H1 (cell line): Measurements from ENCODE around the gene NEGR1. TPM values are rescaled to one million over a fixed set of nuclear protein-coding genes. Genes with fewer than 3 reads are reported as not detected.

Experiments
- CTCF ChIA-PET: fragments of 300-600 bp; sonication (Branson Sonifier 250); formaldehyde crosslinking; loops from one replicate; lab custom pipeline; 2021; ENCODE audit not compliant: partially characterized antibody; lab: Charles Lee
- POLR2A ChIA-PET: fragments of 300-600 bp; sonication (Branson Sonifier 250); formaldehyde crosslinking; loops from one replicate; lab custom pipeline; 2021; ENCODE audit warnings: inconsistent platforms; ENCODE audit not compliant: partially characterized antibody; lab: Charles Lee
- DNase-seq, 2 experiments: peaks; one replicate each; pipeline versions ENCODE4 v3.0.0 to v3.0.0-alpha.2; 2010 to 2022; ENCODE audit warnings: low spot score in 2 of 2, low read depth in 1 of 2, mixed read lengths in 1 of 2
- FAIRE-seq: peaks from 2 replicates; lab custom pipeline; 2011; peaks lifted over from hg19 to GRCh38; lab: Jason Lieb, UNC
- H2AFZ ChIP-seq: 2 replicates; pipeline ENCODE4 v1.8.1; 2012; ENCODE audit warnings: low read length, inconsistent platforms
- H2AK5ac ChIP-seq: 2 replicates; pipeline ENCODE4 v1.6.1; 2013; ENCODE audit warnings: low read depth, low read length
- H2BK120ac ChIP-seq: replicated peaks from 2 replicates; pipeline ENCODE3; 2013; ENCODE audit warnings: low read depth, low read length, inconsistent platforms
- H2BK12ac ChIP-seq: 2 replicates; pipeline ENCODE4 v1.6.1; 2013; ENCODE audit warnings: low read depth, low read length
- H2BK15ac ChIP-seq: 2 replicates; pipeline ENCODE4 v1.6.1; 2013; ENCODE audit warnings: low read length
- H2BK20ac ChIP-seq: 2 replicates; pipeline ENCODE4 v1.6.1; 2013; ENCODE audit warnings: low read length
- H2BK5ac ChIP-seq: 2 replicates; pipeline ENCODE4 v1.6.1; 2013; ENCODE audit warnings: low read depth, low read length
- H3K14ac ChIP-seq: 2 replicates; pipeline ENCODE4 v1.6.1; 2013; ENCODE audit warnings: inconsistent platforms; ENCODE audit not compliant: insufficient read length
- H3K18ac ChIP-seq: 2 replicates; pipeline ENCODE4 v1.6.1; 2013; ENCODE audit warnings: low read length; ENCODE audit errors: extremely low read depth
- H3K23ac ChIP-seq: 2 replicates; pipeline ENCODE4 v1.6.1; 2013; ENCODE audit warnings: inconsistent platforms; ENCODE audit not compliant: insufficient read length
- H3K23me2 ChIP-seq: 2 replicates; pipeline ENCODE4 v1.6.1; 2013; ENCODE audit warnings: low read depth, low read length
- H3K27ac ChIP-seq: 2 replicates; pipeline ENCODE4 v1.6.1; 2011; ENCODE audit warnings: low read depth, low read length, inconsistent platforms
- H3K27me3 ChIP-seq, 4 experiments: replicated peaks in 1 of 4; 1 replicate in 1 of 4; 2 replicates in 3 of 4; pipeline versions ENCODE4 v1.6.1 to v1.8.1; 2011 to 2013; ENCODE audit warnings: low read length in 3 of 4, mild to moderate bottlenecking in 3 of 4, inconsistent platforms in 2 of 4, mixed read lengths in 2 of 4, moderate library complexity in 1 of 4; ENCODE audit not compliant: control insufficient read depth in 3 of 4, insufficient read depth in 3 of 4; ENCODE audit errors: extremely low read depth in 1 of 4
- H3K36me3 ChIP-seq, 4 experiments: 2 replicates each; pipeline versions ENCODE4 v1.6.1 to v1.8.1; 2011 to 2013; ENCODE audit warnings: mild to moderate bottlenecking in 4 of 4, low read length in 3 of 4, moderate library complexity in 2 of 4, control low read depth in 1 of 4, inconsistent platforms in 1 of 4; ENCODE audit not compliant: insufficient read depth in 4 of 4, control insufficient read depth in 2 of 4
- H3K4ac ChIP-seq: replicated peaks from 2 replicates; pipeline ENCODE3; 2013; ENCODE audit warnings: low read length, low read depth, mixed read lengths, inconsistent platforms; ENCODE audit not compliant: insufficient read length
- H3K4me1 ChIP-seq, 4 experiments: replicated peaks in 1 of 4; 1 replicate in 1 of 4; 2 replicates in 3 of 4; pipeline versions ENCODE4 v1.6.1 to v1.8.1; 2011 to 2013; ENCODE audit warnings: low read length in 3 of 4, inconsistent platforms in 2 of 4, mixed read lengths in 1 of 4; ENCODE audit not compliant: insufficient read depth in 4 of 4, control insufficient read depth in 3 of 4
- H3K4me2 ChIP-seq, 2 experiments: 2 replicates each; pipeline versions ENCODE4 v1.6.1 to v1.8.1; 2011 to 2013; ENCODE audit warnings: low read depth in 2 of 2, low read length in 2 of 2, control low read depth in 1 of 2, inconsistent platforms in 1 of 2, mild to moderate bottlenecking in 1 of 2; ENCODE audit not compliant: insufficient read depth in 1 of 2
- H3K4me3 ChIP-seq, 4 experiments: fragments of 200-600, 300-600 bp in 1 of 4; sonication (generic), shearing (Covaris generic), sonication (Bioruptor Twin) in 1 of 4; 2 replicates each; pipeline versions ENCODE4 v1.5.1 to v1.8.1; 2011 to 2016; ENCODE audit warnings: low read length in 4 of 4, low read depth in 3 of 4, control low read depth in 2 of 4, inconsistent platforms in 2 of 4, mild to moderate bottlenecking in 2 of 4, mixed read lengths in 1 of 4, moderate library complexity in 1 of 4; ENCODE audit not compliant: insufficient read depth in 2 of 4; ENCODE audit errors: extremely low read depth in 1 of 4
- H3K56ac ChIP-seq: replicated peaks from 2 replicates; pipeline ENCODE3; 2013; ENCODE audit warnings: low read depth, mild to moderate bottlenecking, mixed read lengths, low read length, inconsistent platforms; ENCODE audit not compliant: insufficient read length
- H3K79me1 ChIP-seq: 2 replicates; pipeline ENCODE4 v1.6.1; 2013; ENCODE audit warnings: low read depth, low read length, control low read depth
- H3K79me2 ChIP-seq, 2 experiments: 2 replicates each; pipeline versions ENCODE4 v1.6.1 to v1.8.1; 2012 to 2013; ENCODE audit warnings: low read length in 2 of 2, mild to moderate bottlenecking in 2 of 2, inconsistent platforms in 1 of 2; ENCODE audit not compliant: insufficient read depth in 2 of 2, control insufficient read depth in 1 of 2
- H3K9ac ChIP-seq, 4 experiments: replicated peaks in 1 of 4; 1 replicate in 1 of 4; 2 replicates in 3 of 4; pipeline versions ENCODE4 v1.6.1 to v1.8.1; 2011 to 2013; ENCODE audit warnings: low read depth in 3 of 4, low read length in 3 of 4, control low read depth in 2 of 4, mild to moderate bottlenecking in 2 of 4, moderate library complexity in 2 of 4, inconsistent platforms in 1 of 4; ENCODE audit errors: extremely low read depth in 1 of 4
- H3K9me3 ChIP-seq, 2 experiments: 2 replicates each; pipeline versions ENCODE4 v1.6.1 to v1.8.1; 2012 to 2013; ENCODE audit warnings: mild to moderate bottlenecking in 2 of 2, moderate library complexity in 2 of 2, control low read depth in 1 of 2, inconsistent platforms in 1 of 2, low read depth in 1 of 2, low read length in 1 of 2, mixed read lengths in 1 of 2; ENCODE audit not compliant: insufficient read depth in 2 of 2
- H4K20me1 ChIP-seq, 2 experiments: replicated peaks in 1 of 2; 2 replicates each; pipeline versions ENCODE3 to v1.8.1; 2011 to 2013; ENCODE audit warnings: inconsistent platforms in 2 of 2, low read length in 2 of 2, mild to moderate bottlenecking in 1 of 2; ENCODE audit not compliant: insufficient read depth in 2 of 2, control insufficient read depth in 1 of 2
- H4K5ac ChIP-seq: 2 replicates; pipeline ENCODE4 v1.6.1; 2013; ENCODE audit warnings: low read length, low read depth, mixed read lengths, inconsistent platforms; ENCODE audit not compliant: insufficient read length
- H4K8ac ChIP-seq: 2 replicates; pipeline ENCODE4 v1.8.0; 2013; ENCODE audit warnings: mild to moderate bottlenecking, moderate library complexity, low read length, inconsistent platforms; ENCODE audit not compliant: insufficient read depth; ENCODE audit errors: extremely low read depth
- H4K91ac ChIP-seq: replicated peaks from 2 replicates; pipeline ENCODE3; 2013; ENCODE audit warnings: low read length, mixed read lengths, inconsistent platforms; ENCODE audit not compliant: insufficient read length
- CHD2 ChIP-seq: IDR thresholded peaks from 2 replicates; pipeline ENCODE4 v1.6.1; 2012; ENCODE audit warnings: low read length, improper control_type of control experiment
- KDM5A ChIP-seq: fragments of 200-600 bp; IDR thresholded peaks from 2 replicates; pipeline ENCODE4 v1.7.1; 2012; ENCODE audit warnings: mild to moderate bottlenecking, low read length, inconsistent platforms, mixed read lengths
- RFX5 ChIP-seq: IDR thresholded peaks from 2 replicates; pipeline ENCODE4 v1.6.1; 2011; ENCODE audit warnings: low read depth, low read length, improper control_type of control experiment, borderline replicate concordance
- USF2 ChIP-seq: IDR thresholded peaks from 2 replicates; pipeline ENCODE4 v1.6.1; 2011; ENCODE audit warnings: low read length, improper control_type of control experiment
- WGBS, 2 experiments: shearing (Covaris generic) in 1 of 2; methylation state at CpG; one replicate each; pipeline versions ENCODE4 v1.1.6 to v1.1.7; 2013 to 2015; ENCODE audit warnings: low lambda C conversion rate in 2 of 2, mixed read lengths in 2 of 2, inconsistent platforms in 1 of 2, low coverage in 1 of 2, missing lambda C conversion rate in 1 of 2; ENCODE audit not compliant: insufficient replicate concordance in 2 of 2, insufficient coverage in 1 of 2, insufficient read length in 1 of 2; ENCODE audit errors: extremely low coverage in 1 of 2, missing lambda C conversion rate in 1 of 2; 5-methylcytosine and 5-hydroxymethylcytosine counted together
- polyA plus RNA-seq, 7 experiments: library from polyadenylated mRNA; depleted of rRNA in 3 of 7; stranded (reverse) in 5 of 7; unstranded in 2 of 7; fragments of >200 nt in 5 of 7; fragments of 200-250 nt in 2 of 7; gene quantifications; 1 replicate in 5 of 7; 2 replicates in 1 of 7; 4 replicates in 1 of 7; pipeline versions ENCODE4 v1.2.1 to v1.2.3, GENCODE V29; 2011 to 2013; ENCODE audit warnings: missing spikeins in 2 of 7, mixed read lengths in 2 of 7
- total RNA-seq: library from RNA; stranded (reverse); fragmentation: NEBNext Ultra II Directional; extraction: Animal tissue kit (Norgen Biotek cat#: 25700); gene quantifications from 2 replicates; pipeline ENCODE4 v1.2.1, GENCODE V29; 2021

The NEGR1 gene
- total and polyA plus RNA-seq, 2 of the 8 experiments (the other 6 are each of a cell fraction or from before 2014, with no cell fraction given): 0.71 to 1.3 TPM

GRCh38 chr1:71645015-71645414 lies 637.3 kb downstream of the NEGR1 start:
- H2BK20ac ChIP-seq: no peak overlapping the region
- no peaks in the 10 kb centered on the region for H3K9me3 ChIP-seq
- H2BK15ac ChIP-seq: no peak overlapping the region
- no peaks in the 10 kb centered on the region for H4K20me1 ChIP-seq
- no peak overlapping the region for H2BK5ac ChIP-seq
- no peak overlapping the region for H2BK120ac ChIP-seq
- DNase-seq (no peak), FAIRE-seq (no peak)
- no peaks in the 10 kb centered on the region for H3K23me2 ChIP-seq
- no peak overlapping the region for H2AK5ac ChIP-seq
- no peaks in the 10 kb centered on the region for H3K79me1 ChIP-seq
- H3K14ac ChIP-seq: no peak overlapping the region
- no peak overlapping the region for H3K4me3 ChIP-seq
- H3K4me1 ChIP-seq: no peaks in the 10 kb centered on the region
- no peak overlapping the region for H4K5ac ChIP-seq
- ChIA-PET POLR2A (no interaction called here), CTCF (no interaction called here)
- WGBS, 2 experiments: 95% methylated on average over 2 of the region's 2 CpGs; no CpG with 5 or more reads in 1 of the 2 experiments
- no peak overlapping the region for H2AFZ ChIP-seq
- TF ChIP-seq KDM5A (no peak), USF2 (no peak), CHD2 (no peak), RFX5 (no peak)
- no peak overlapping the region for H3K23ac ChIP-seq
- H3K36me3 ChIP-seq: no peaks in the 10 kb centered on the region
- no peak overlapping the region for H4K8ac ChIP-seq
- H2BK12ac ChIP-seq: no peak overlapping the region
- no peak overlapping the region for H3K4ac ChIP-seq
- H3K27me3 ChIP-seq: no peaks in the 10 kb centered on the region
- no peak overlapping the region for H3K18ac ChIP-seq
- H3K79me2 ChIP-seq: no peaks in the 10 kb centered on the region
- H3K4me2 ChIP-seq: no peak overlapping the region
- H3K9ac ChIP-seq: no peak overlapping the region
- H3K56ac ChIP-seq: no peak overlapping the region
- no peak overlapping the region for H3K27ac ChIP-seq
- no peak overlapping the region for H4K91ac ChIP-seq
